Fibroblast of lung (primary cell): ENCODE measurements around the gene SLC28A3. TPM values are rescaled to one million over a fixed set of nuclear protein-coding genes. Genes with fewer than 3 reads are reported as not detected.
A peak's percentile ranks its signal among the peaks of the same experiment; 100 is the strongest.
"Not testable (repeated sequence)": the region's sequence is repeated elsewhere in the genome, so short reads cannot be mapped to it uniquely, and the experiment has no call there.

Experiments used
- DNase-seq, 2 donors: peaks; one replicate each; pipeline versions ENCODE4 v3.0.0 to v3.0.0-alpha.2; 2010; ENCODE audit warnings: low read depth in 2 of 2
- H2AFZ ChIP-seq: 2 replicates; pipeline ENCODE4 v1.5.1; 2012; ENCODE audit warnings: low read length, control low read depth, inconsistent platforms
- H3K27ac ChIP-seq: 2 replicates; pipeline ENCODE4 v1.5.1; 2011; ENCODE audit warnings: low read length, control low read depth; ENCODE audit not compliant: insufficient read depth
- H3K27me3 ChIP-seq: 2 replicates; pipeline ENCODE4 v1.5.1; 2011; ENCODE audit warnings: mild to moderate bottlenecking, low read length; ENCODE audit not compliant: control insufficient read depth, insufficient read depth
- H3K36me3 ChIP-seq: 2 replicates; pipeline ENCODE4 v1.5.1; 2011; ENCODE audit warnings: low read length; ENCODE audit not compliant: control insufficient read depth, insufficient read depth
- H3K4me1 ChIP-seq: 2 replicates; pipeline ENCODE4 v1.5.1; 2011; ENCODE audit warnings: low read length; ENCODE audit not compliant: control insufficient read depth, insufficient read depth; ENCODE audit errors: extremely low read depth
- H3K4me2 ChIP-seq: 2 replicates; pipeline ENCODE4 v1.5.1; 2011; ENCODE audit warnings: low read length, control low read depth; ENCODE audit not compliant: insufficient read depth; ENCODE audit errors: extremely low read depth
- H3K4me3 ChIP-seq, 4 experiments: fragments of 200-600 bp in 1 of 4; sonication (generic) in 1 of 4; replicated peaks in 1 of 4; 2 replicates each; pipeline ENCODE4 v1.5.1; 2011 to 2016; ENCODE audit warnings: low read length in 4 of 4, low read depth in 3 of 4, mild to moderate bottlenecking in 3 of 4, control low read depth in 2 of 4, inconsistent platforms in 1 of 4, mixed read lengths in 1 of 4; ENCODE audit not compliant: insufficient read depth in 1 of 4; ENCODE audit errors: control extremely low read depth in 1 of 4
- H3K79me2 ChIP-seq: 2 replicates; pipeline ENCODE4 v1.5.1; 2012; ENCODE audit warnings: mild to moderate bottlenecking, low read length, inconsistent platforms; ENCODE audit not compliant: control insufficient read depth, insufficient read depth
- H3K9ac ChIP-seq: 2 replicates; pipeline ENCODE4 v1.5.1; 2011; ENCODE audit warnings: mild to moderate bottlenecking, low read length, control low read depth; ENCODE audit not compliant: insufficient read depth
- H3K9me3 ChIP-seq: 2 replicates; pipeline ENCODE4 v1.5.1; 2012; ENCODE audit warnings: low read depth, low read length; ENCODE audit not compliant: control insufficient read depth, insufficient read depth
- H4K20me1 ChIP-seq: 2 replicates; pipeline ENCODE4 v1.5.1; 2011; ENCODE audit warnings: low read length; ENCODE audit not compliant: control insufficient read depth, insufficient read depth; ENCODE audit errors: extremely low read depth
- EZH2 ChIP-seq: IDR thresholded peaks from 2 replicates; pipeline ENCODE4 v1.5.1; 2012; ENCODE audit warnings: low read length, control low read depth, mild to moderate bottlenecking; ENCODE audit errors: missing control alignments
- polyA minus RNA-seq: library from RNA; depleted of rRNA, polyadenylated mRNA; stranded (reverse); fragments of >200 nt; gene quantifications from 2 replicates; pipeline ENCODE4 v1.2.3, GENCODE V29; 2011; ENCODE audit warnings: low replicate concordance
- polyA plus RNA-seq, 2 donors: library from polyadenylated mRNA; depleted of rRNA in 1 of 2; stranded (reverse) in 1 of 2; unstranded in 1 of 2; fragments of >200 nt; gene quantifications; 2 replicates each; pipeline ENCODE4 v1.2.1, GENCODE V29; 2011 to 2012; ENCODE audit warnings: missing spikeins in 1 of 2
- total RNA-seq: library from RNA; depleted of rRNA; stranded (reverse); fragments of >200 nt; gene quantifications from 2 replicates; pipeline ENCODE4 v1.2.1, GENCODE V29; 2014
- TF ChIP-seq, protein P1 (sequence below), 2 donors: IDR thresholded peaks in 1 of 2; conservative IDR thresholded peaks in 1 of 2; 1 replicate in 1 of 2; 2 replicates in 1 of 2; pipeline ENCODE4 v1.5.1; 2011 to 2012; ENCODE audit warnings: low read length in 2 of 2, control low read depth in 1 of 2, inconsistent platforms in 1 of 2, low read depth in 1 of 2, mild to moderate bottlenecking in 1 of 2

The SLC28A3 gene, protein sequence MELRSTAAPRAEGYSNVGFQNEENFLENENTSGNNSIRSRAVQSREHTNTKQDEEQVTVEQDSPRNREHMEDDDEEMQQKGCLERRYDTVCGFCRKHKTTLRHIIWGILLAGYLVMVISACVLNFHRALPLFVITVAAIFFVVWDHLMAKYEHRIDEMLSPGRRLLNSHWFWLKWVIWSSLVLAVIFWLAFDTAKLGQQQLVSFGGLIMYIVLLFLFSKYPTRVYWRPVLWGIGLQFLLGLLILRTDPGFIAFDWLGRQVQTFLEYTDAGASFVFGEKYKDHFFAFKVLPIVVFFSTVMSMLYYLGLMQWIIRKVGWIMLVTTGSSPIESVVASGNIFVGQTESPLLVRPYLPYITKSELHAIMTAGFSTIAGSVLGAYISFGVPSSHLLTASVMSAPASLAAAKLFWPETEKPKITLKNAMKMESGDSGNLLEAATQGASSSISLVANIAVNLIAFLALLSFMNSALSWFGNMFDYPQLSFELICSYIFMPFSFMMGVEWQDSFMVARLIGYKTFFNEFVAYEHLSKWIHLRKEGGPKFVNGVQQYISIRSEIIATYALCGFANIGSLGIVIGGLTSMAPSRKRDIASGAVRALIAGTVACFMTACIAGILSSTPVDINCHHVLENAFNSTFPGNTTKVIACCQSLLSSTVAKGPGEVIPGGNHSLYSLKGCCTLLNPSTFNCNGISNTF
- total RNA-seq (under 0.01 and 0.17 TPM in 2 replicates), polyA plus RNA-seq (0.38 and 0.75 TPM in 2 replicates), polyA minus RNA-seq (0.15 TPM in 1 of 2 replicates, not detected in the other)
- 0.23 and 0.29 TPM in 2 replicates for polyA plus RNA-seq (2012)

DNA sequence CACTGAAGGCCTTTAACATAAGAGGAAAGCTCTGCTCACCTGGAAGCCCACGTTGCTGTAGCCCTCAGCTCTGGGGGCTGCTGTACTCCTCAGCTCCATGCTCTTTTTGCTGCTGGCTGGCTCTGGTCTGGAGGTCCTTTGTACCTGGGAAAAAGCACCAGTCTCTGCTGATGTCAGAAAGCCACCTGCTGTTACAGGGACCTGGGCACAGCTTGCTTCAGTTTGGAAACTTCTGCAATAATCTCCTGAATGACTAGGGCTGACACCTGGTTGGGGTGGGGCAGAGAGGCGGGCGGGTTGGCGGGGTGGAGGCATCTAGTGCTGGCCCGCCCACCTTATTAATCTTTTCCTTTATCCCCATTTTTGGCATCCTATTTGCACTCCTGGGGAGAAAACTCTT, at the start of gene SLC28A3:
TSS of gene SLC28A3 (minus strand) at position 224 of the 400 bp plus-strand sequence. CDS start at position 99, 125 bp downstream.
- H3K9ac ChIP-seq = no peak within 1 kb of the TSS

DNA sequence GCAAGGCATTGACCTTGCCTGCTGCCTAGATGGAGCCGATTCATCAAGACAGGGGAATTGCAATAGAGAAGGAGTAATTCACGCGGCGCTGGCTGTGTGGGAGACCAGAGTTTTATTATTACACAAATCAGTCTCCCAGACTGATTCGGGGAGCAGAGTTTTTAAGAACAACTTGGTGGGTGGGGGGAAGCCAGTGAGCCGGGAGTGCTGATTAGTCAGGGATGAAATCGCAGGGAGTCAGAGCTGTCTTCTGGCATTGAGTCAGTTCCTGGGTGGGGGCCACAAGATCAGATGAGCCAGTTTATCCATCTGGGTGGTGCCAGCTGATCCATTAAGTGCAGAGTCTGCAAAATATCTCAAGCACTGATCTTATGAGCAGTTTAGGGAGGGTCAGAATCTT, 49.7 kb upstream of the SLC28A3 start:
- not testable (repeated sequence) for H3K36me3 ChIP-seq, H3K27ac ChIP-seq, H3K79me2 ChIP-seq, H3K4me2 ChIP-seq, H3K9ac ChIP-seq, H2AFZ ChIP-seq, H3K9me3 ChIP-seq, H4K20me1 ChIP-seq, H3K4me1 ChIP-seq, H3K4me3 ChIP-seq, H3K27me3 ChIP-seq
- DNase-seq = peak in 1 of 2 donors; percentile 10

More for the DNA sequence above, at the start of gene SLC28A3:
- Histone ChIP-seq H3K27ac (no peak within 1 kb of the TSS), H3K4me2 (no peak within 1 kb of the TSS), H3K79me2 (no peaks in the 10 kb centered on the region), H4K20me1 (no peaks in the 10 kb centered on the region), H3K36me3 (no peaks in the 10 kb centered on the region), H3K4me3 (no peak within 1 kb of the TSS), H2AFZ (no peak within 1 kb of the TSS), H3K27me3 (no peaks in the 10 kb centered on the region), H3K4me1 (no peaks in the 10 kb centered on the region), H3K9me3 (no peaks in the 10 kb centered on the region)
- DNase-seq = no peak
- no peak for TF ChIP-seq EZH2
- TF ChIP-seq, protein P1, sequence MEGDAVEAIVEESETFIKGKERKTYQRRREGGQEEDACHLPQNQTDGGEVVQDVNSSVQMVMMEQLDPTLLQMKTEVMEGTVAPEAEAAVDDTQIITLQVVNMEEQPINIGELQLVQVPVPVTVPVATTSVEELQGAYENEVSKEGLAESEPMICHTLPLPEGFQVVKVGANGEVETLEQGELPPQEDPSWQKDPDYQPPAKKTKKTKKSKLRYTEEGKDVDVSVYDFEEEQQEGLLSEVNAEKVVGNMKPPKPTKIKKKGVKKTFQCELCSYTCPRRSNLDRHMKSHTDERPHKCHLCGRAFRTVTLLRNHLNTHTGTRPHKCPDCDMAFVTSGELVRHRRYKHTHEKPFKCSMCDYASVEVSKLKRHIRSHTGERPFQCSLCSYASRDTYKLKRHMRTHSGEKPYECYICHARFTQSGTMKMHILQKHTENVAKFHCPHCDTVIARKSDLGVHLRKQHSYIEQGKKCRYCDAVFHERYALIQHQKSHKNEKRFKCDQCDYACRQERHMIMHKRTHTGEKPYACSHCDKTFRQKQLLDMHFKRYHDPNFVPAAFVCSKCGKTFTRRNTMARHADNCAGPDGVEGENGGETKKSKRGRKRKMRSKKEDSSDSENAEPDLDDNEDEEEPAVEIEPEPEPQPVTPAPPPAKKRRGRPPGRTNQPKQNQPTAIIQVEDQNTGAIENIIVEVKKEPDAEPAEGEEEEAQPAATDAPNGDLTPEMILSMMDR (conservative IDR thresholded peaks at IDR 0.05 in 1 of 2, IDR thresholded peaks at IDR 0.05 in 1 of 2; ENCODE audit: low read depth in 1 of 2, low read length in 2 of 2) = no peak

DNA sequence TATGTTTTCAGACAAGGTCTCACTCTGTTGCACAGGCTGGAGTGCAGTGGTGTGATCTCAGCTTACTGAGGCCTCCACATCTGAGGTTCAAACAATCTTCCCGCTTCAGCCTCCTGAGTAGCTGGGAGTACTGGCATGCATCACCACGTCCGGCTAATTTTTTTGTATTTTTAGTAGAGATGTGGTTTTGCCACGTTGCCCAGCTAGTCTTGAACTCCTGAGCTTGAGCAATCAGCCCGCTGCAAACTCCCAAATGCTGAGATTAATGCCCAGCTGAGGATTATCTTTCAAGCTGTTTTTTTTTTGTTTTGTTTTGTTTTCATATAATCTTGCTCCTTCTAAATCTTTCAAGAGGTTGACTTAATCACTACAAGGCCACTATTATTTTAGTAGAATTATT, 47.3 kb upstream of the SLC28A3 start:
- H4K20me1 ChIP-seq = no peaks in the 10 kb centered on the region
- no peak for TF ChIP-seq EZH2
- TF ChIP-seq, protein P1 (conservative IDR thresholded peaks at IDR 0.05 in 1 of 2, IDR thresholded peaks at IDR 0.05 in 1 of 2; ENCODE audit: low read depth in 1 of 2, low read length in 2 of 2) = no peak
- no peak overlapping the region for H3K4me3 ChIP-seq
- H3K79me2 ChIP-seq = no peaks in the 10 kb centered on the region
- H3K9ac ChIP-seq = no peak overlapping the region
- no peaks in the 10 kb centered on the region for H3K4me1 ChIP-seq
- no peak overlapping the region for H3K27ac ChIP-seq
- no peak for DNase-seq
- H3K9me3 ChIP-seq = no peaks in the 10 kb centered on the region
- H3K27me3 ChIP-seq = no peaks in the 10 kb centered on the region
- no peaks in the 10 kb centered on the region for H3K36me3 ChIP-seq
- no peak overlapping the region for H2AFZ ChIP-seq
- H3K4me2 ChIP-seq = no peak overlapping the region
